Testis (tissue), 3 donors: ENCODE results near the gene SBK2. TPM values are rescaled to one million over a fixed set of nuclear protein-coding genes. Genes with fewer than 3 reads are reported as not detected.
A peak's percentile ranks its signal among the peaks of the same experiment; 100 is the strongest.

Experiments
- DNase-seq: peaks from one replicate; pipeline ENCODE4 v3.0.0-alpha.2; 2019
- H3K27ac ChIP-seq, 2 donors: fragments of 200-600 bp; sonication (generic); one replicate each; pipeline ENCODE4 v1.5.1; 2019
- H3K27me3 ChIP-seq: fragments of 200-600 bp; sonication (generic); one replicate; pipeline ENCODE4 v1.5.1; 2019
- H3K36me3 ChIP-seq: fragments of 200-600 bp; sonication (generic); one replicate; pipeline ENCODE4 v1.5.1; 2017; ENCODE audit warnings: low read depth; ENCODE audit errors: missing control alignments
- H3K4me1 ChIP-seq: fragments of 200-600 bp; sonication (generic); one replicate; pipeline ENCODE4 v1.5.1; 2019
- H3K4me3 ChIP-seq, 2 donors: fragments of 200-600 bp; sonication (generic); one replicate each; pipeline ENCODE4 v1.5.1; 2017 to 2019
- H3K9me3 ChIP-seq: fragments of 200-600 bp; sonication (generic); one replicate; pipeline ENCODE4 v1.5.1; 2017
- POLR2A ChIP-seq: fragments of 450-650 bp; IDR thresholded peaks from one replicate; pipeline ENCODE4 v1.6.1; 2017; ENCODE audit warnings: antibody characterized with exemption, mild to moderate bottlenecking, moderate library complexity
- WGBS, 2 donors: methylation state at CpG; one replicate each; pipeline ENCODE4 v1.1.5; 2018; 5-methylcytosine and 5-hydroxymethylcytosine counted together
- intact Hi-C: fragments of 100-400 bp; cut with DNase I; formaldehyde crosslinking; loops from one replicate; pipeline ENCODE4 v1.15.1; 2023; ENCODE audit warnings: low total_unique reads
- polyA plus RNA-seq: library from polyadenylated mRNA; stranded (reverse); fragments of 350-450 nt; fragmentation: Illumina TruSeq; extraction: RNeasy Lipid Tissue Mini Kit (QIAGEN cat#74804); gene quantifications from one replicate; pipeline ENCODE4 v1.2.3, GENCODE V29; 2014; ENCODE audit warnings: low read depth, low replicate concordance; ENCODE audit not compliant: insufficient read depth
- total RNA-seq, 2 donors: library from RNA; depleted of rRNA; stranded (reverse); fragments of >200 nt; gene quantifications; one replicate each; pipeline ENCODE4 v1.2.3, GENCODE V29; 2016
- TF ChIP-seq, protein P1 (sequence below), 3 experiments: fragments of 450-650 bp in 2 of 3; fragments of 200-600 bp in 1 of 3; sonication (generic) in 1 of 3; IDR thresholded peaks; one replicate each; pipeline ENCODE4 v1.5.1; 2016 to 2019; ENCODE audit warnings: antibody characterized with exemption in 3 of 3, mild to moderate bottlenecking in 2 of 3, moderate library complexity in 1 of 3

SBK2 gene
- total and polyA plus RNA-seq, 3 donors from 2014 or later, result 0.87 to 1.3 (median 0.99) TPM

DNA sequence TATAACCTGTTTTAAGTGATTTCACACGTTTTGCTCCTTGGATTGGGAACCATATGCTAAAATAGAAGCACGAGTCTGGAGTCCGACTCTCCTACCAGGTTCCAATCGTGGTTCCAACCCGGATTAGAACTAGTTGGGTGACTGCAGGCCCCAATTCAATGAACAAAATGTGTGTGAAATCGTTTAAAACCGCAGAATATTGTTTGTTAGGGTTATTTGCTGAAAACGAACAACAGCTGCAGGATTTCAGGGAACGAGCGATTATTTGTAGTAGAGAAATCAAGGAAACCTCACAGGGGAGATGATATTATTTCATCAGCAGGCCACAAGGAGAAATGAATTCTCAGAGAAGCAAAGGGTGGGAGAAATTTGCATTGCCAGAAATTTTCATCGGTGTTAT lies 32.0 kb downstream of the SBK2 start:
- Histone ChIP-seq H3K9me3 (no peaks in the 10 kb centered on the region), H3K4me1 (no peaks in the 10 kb centered on the region), H3K4me3 (no peak overlapping the region), H3K27ac (no peak overlapping the region), H3K27me3 (no peaks in the 10 kb centered on the region), H3K36me3 (no peaks in the 10 kb centered on the region)
- TF ChIP-seq POLR2A, result no peak
- TF ChIP-seq, protein P1, sequence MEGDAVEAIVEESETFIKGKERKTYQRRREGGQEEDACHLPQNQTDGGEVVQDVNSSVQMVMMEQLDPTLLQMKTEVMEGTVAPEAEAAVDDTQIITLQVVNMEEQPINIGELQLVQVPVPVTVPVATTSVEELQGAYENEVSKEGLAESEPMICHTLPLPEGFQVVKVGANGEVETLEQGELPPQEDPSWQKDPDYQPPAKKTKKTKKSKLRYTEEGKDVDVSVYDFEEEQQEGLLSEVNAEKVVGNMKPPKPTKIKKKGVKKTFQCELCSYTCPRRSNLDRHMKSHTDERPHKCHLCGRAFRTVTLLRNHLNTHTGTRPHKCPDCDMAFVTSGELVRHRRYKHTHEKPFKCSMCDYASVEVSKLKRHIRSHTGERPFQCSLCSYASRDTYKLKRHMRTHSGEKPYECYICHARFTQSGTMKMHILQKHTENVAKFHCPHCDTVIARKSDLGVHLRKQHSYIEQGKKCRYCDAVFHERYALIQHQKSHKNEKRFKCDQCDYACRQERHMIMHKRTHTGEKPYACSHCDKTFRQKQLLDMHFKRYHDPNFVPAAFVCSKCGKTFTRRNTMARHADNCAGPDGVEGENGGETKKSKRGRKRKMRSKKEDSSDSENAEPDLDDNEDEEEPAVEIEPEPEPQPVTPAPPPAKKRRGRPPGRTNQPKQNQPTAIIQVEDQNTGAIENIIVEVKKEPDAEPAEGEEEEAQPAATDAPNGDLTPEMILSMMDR (IDR thresholded peaks at IDR 0.05), result no peak
- WGBS, 2 donors, result 68 to 75% methylated on average over 11 of the region's 11 CpGs
- no peak for DNase-seq
- intact Hi-C loops, result no loop called here

DNA sequence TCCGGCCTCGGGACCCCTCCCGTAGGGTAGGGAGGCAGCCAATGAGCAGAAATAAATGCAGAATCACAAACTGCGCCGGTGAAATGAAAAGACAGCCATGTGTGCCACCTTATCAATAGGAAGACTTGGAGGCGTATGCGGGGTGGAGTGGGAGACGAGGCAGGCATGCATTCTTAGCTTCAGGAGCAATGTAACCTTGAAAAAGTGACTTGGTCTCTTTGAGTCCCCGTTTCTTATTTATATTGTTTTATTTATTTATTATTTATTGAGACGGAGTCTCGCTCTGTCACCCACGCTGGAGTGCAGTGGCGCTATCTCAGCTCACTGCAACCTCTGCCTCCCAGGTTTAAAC lies 32.7 kb downstream of the SBK2 start:
- intact Hi-C loops, result no loop called here
- Histone ChIP-seq H3K4me1 (no peaks in the 10 kb centered on the region), H3K9me3 (no peaks in the 10 kb centered on the region), H3K4me3 (peak overlapping the region; percentile 42 to 47), H3K36me3 (no peaks in the 10 kb centered on the region), H3K27me3 (no peaks in the 10 kb centered on the region), H3K27ac (no peak overlapping the region)
- WGBS, 2 donors, result 35 to 41% methylated on average over 13 of the region's 13 CpGs
- DNase-seq, result no peak
- TF ChIP-seq POLR2A, result no peak
- TF ChIP-seq, protein P1 (IDR thresholded peaks at IDR 0.05), result no peak

DNA sequence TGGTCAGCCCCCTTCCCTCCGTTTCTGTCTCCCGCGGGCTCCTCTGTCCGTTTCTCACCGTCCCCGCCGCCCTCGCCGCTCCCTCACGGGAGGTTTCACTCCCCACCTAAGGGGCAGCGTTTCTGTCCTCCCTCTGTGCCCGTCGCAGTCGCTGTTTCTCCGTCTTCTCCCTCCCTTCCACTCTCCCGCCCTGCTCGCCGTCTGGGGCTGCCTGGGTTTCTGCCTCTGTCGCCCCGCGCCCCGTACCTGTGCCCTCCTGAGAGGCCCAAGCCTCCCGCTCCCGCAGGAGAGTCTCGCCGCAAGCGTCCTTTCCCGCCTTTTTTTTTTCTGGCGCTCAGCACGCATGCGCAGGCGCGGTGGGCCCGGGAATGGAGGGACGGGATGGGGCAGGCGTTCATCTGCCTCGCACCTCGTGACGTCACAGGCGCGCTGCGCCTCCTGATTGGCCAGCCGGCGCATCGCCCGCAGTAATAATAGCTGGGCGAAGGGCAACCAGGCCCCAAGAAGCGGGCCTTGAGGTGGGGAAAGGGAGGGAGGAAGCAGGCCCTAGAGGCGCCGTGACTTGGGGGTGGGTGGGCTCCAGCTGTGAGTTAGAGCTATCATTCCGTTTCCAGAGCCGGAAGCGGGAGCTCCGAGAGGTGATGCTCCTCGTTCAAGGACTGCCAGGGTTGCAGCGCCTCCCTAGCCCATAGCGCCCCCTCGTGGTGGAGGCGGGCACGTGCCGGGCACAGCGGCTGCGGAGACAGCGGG lies 33.3 kb downstream of the SBK2 start:
- H3K27ac ChIP-seq, result peak overlapping the region; percentile 35 to 48
- H3K9me3 ChIP-seq, result no peaks in the 10 kb centered on the region
- 19 to 21% methylated on average over 58 to 64 of the region's 64 CpGs for WGBS, 2 donors

DNA sequence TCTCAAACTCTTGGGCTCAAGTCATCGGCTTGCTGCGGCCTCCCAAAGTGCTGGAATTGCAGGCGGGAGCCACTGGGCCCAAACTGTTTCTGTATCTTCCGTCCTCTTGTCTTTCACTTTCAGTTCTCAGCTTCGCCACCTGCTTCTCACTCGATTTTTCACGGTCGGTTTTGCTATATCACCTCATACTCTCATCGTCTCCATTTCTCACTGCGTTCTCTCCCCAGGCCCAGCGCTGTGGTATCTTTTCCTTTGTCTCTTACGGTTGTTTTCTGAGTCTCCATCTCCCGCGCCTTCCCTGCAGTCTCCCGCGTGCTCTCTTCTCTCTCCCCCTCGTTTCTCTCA lies 33.8 kb downstream of the SBK2 start:
- TF ChIP-seq POLR2A, result no peak
- TF ChIP-seq, protein P1 (IDR thresholded peaks at IDR 0.05), result no peak
- Histone ChIP-seq H3K36me3 (no peaks in the 10 kb centered on the region), H3K4me3 (peak overlapping the region; percentile 42 to 47), H3K27me3 (no peaks in the 10 kb centered on the region), H3K4me1 (no peaks in the 10 kb centered on the region), H3K27ac (peak overlapping the region; percentile 35 to 48), H3K9me3 (no peaks in the 10 kb centered on the region)
- intact Hi-C loops, result no loop called here
- 61 to 77% methylated on average over 17 of the region's 17 CpGs for WGBS, 2 donors
- no peak for DNase-seq

More for the DNA sequence above, 33.3 kb downstream of the SBK2 start:
- Histone ChIP-seq H3K4me3 (peak overlapping the region; percentile 42 to 47), H3K27me3 (no peaks in the 10 kb centered on the region), H3K4me1 (no peaks in the 10 kb centered on the region), H3K36me3 (no peaks in the 10 kb centered on the region)
- no peak for TF ChIP-seq POLR2A
- TF ChIP-seq, protein P1 (IDR thresholded peaks at IDR 0.05), result peak; percentile 96 to 99 (median 99)
- DNase-seq, result peak; percentile 95
- intact Hi-C loops, result no loop called here
